HPDE6-E6E7 (cell line): ENCODE data around the gene ZNF605.
"Not testable (repeated sequence)": the region's sequence is repeated elsewhere in the genome, so short reads cannot be mapped to it uniquely, and the experiment has no call there.

ENCODE experiments used
- DNase-seq: peaks from one replicate; pipeline ENCODE4 v3.0.0; 2011; ENCODE audit warnings: missing footprints; ENCODE audit errors: extremely low spot score

Gene ZNF605

GRCh38 chr12:132949936-132950837 is 5.9 kb downstream of the ZNF605 start:
- DNase-seq: no peak

- no peak for DNase-seq
Observed at GRCh38 chr12:132948146-132949066, 7.7 kb downstream of the ZNF605 start.

- DNase-seq: no peak
Observed at GRCh38 chr12:132946246-132946820, 9.8 kb downstream of the ZNF605 start.

- DNase-seq: no peak
Observed at GRCh38 chr12:132945806-132946205, 10.3 kb downstream of the ZNF605 start.

- no peak for DNase-seq
Observed at GRCh38 chr12:132942611-132943010, 13.5 kb downstream of the ZNF605 start.

- no peak for DNase-seq
Observed at GRCh38 chr12:132941336-132941954, 14.7 kb downstream of the ZNF605 start.

- no peak for DNase-seq
Observed at GRCh38 chr12:132940071-132940719, 15.9 kb downstream of the ZNF605 start.

GRCh38 chr12:132938807-132939206 is 17.3 kb downstream of the ZNF605 start:
- DNase-seq: not testable (repeated sequence)

GRCh38 chr12:132937476-132937875 is 18.6 kb downstream of the ZNF605 start:
- DNase-seq: no peak

GRCh38 chr12:132936921-132937320 is 19.2 kb downstream of the ZNF605 start:
- DNase-seq: not testable (repeated sequence)

GRCh38 chr12:132936163-132936562 is 19.9 kb downstream of the ZNF605 start:
- DNase-seq: no peak

GRCh38 chr12:132926415-132926833 is 29.7 kb downstream of the ZNF605 start:
- no peak for DNase-seq

GRCh38 chr12:132925597-132926414 is 30.3 kb downstream of the ZNF605 start:
- no peak for DNase-seq

- no peak for DNase-seq
Observed at GRCh38 chr12:132924356-132924755, 31.8 kb downstream of the ZNF605 start.

- DNase-seq: no peak
Observed at GRCh38 chr12:132923356-132923909, 32.7 kb downstream of the ZNF605 start.

GRCh38 chr12:132922676-132923075 is 33.4 kb downstream of the ZNF605 start:
- no peak for DNase-seq

- no peak for DNase-seq
Observed at GRCh38 chr12:132921685-132922084, 34.4 kb downstream of the ZNF605 start.

- DNase-seq: no peak
Observed at GRCh38 chr12:132918680-132919079, 37.4 kb downstream of the ZNF605 start.

- no peak for DNase-seq
Observed at GRCh38 chr12:132909030-132909368, 47.1 kb downstream of the ZNF605 start.
